NCI-H128 (cell line): ENCODE data around the gene NCAPD3.
"Not testable (repeated sequence)": the region's sequence is repeated elsewhere in the genome, so short reads cannot be mapped to it uniquely, and the experiment has no call there.

ENCODE experiments used
- DNase-seq: peaks from one replicate; lab custom pipeline; 2025; ENCODE audit not compliant: unreplicated experiment; lab: John Stamatoyannopoulos, UW

NCAPD3 gene

GRCh38 chr11:134132808-134133207 lies 91.0 kb downstream of the NCAPD3 start:
- no peak for DNase-seq

- no peak for DNase-seq
Observed at GRCh38 chr11:134131628-134132244, 92.0 kb downstream of the NCAPD3 start.

GRCh38 chr11:134126217-134126822 lies 97.4 kb downstream of the NCAPD3 start:
- no peak for DNase-seq

- no peak for DNase-seq
Observed at GRCh38 chr11:134125507-134125906, 98.3 kb downstream of the NCAPD3 start.

- no peak for DNase-seq
Observed at GRCh38 chr11:134124660-134125451, 98.9 kb downstream of the NCAPD3 start.

- DNase-seq = no peak
Observed at GRCh38 chr11:134120921-134121526, 102.7 kb downstream of the NCAPD3 start.

- no peak for DNase-seq
Observed at GRCh38 chr11:134120143-134120850, 103.5 kb downstream of the NCAPD3 start.

GRCh38 chr11:134119094-134119493 lies 104.7 kb downstream of the NCAPD3 start:
- DNase-seq = no peak

- no peak for DNase-seq
Observed at GRCh38 chr11:134118006-134118405, 105.8 kb downstream of the NCAPD3 start.

- DNase-seq = no peak
Observed at GRCh38 chr11:134116210-134116609, 107.6 kb downstream of the NCAPD3 start.

- DNase-seq = not testable (repeated sequence)
Observed at GRCh38 chr11:134113787-134114186, 110.0 kb downstream of the NCAPD3 start.

GRCh38 chr11:134110252-134110815 lies 113.4 kb downstream of the NCAPD3 start:
- no peak for DNase-seq
